Measurements from ENCODE around the gene ADSS1. TPM values are rescaled to one million over a fixed set of nuclear protein-coding genes. Genes with fewer than 3 reads are reported as not detected.

Gene ADSS1
- total and polyA plus RNA-seq, 10 donors: 2.7 to 11.7 (median 5.1) TPM

DNA sequence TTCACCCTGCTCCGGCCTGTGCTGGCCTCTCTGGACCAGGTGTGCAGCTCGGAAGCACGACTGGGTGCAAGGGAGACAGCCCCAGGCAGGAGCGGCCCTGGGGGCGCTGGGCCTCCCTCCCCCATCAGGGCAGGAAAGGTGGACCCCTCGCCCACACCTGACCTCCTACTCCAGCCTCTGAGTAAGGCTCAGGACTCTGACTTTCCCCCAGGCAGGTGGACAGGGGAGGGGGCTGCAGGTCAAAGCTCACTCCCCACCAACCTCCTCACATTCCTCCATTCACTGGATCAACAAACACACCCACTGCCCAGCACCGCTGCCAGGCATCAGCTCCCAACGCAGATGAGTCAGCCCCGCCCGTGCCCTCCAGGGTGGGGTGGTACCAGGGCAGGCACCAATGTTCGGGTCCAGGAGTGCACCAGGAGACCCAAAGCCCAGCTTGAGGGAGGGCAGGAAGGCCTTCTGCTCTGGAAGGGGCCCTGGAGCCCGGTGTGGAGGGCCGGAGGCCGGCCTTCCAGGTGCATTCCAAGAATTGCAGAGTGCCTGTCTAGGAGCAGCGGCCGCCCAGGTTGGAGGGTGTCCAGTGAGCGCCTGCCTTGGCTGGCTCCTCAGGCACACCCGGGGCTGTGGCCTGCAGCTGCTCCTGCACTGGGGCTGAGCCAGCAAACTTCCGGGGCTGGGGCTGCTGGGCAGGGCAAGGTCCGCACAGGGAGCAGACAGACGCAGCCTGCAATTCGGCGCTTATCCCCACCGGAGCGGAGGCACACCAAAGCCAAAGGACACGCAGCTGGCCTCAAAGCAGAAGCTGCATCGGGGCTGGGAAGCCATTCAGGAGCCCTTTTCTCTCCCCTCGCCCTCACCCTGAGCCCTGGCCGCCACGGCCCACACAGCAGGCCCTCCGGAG, 36.2 kb upstream of the ADSS1 start:
- peak in 2 of 3 donors; percentile 49 to 66 for TF ChIP-seq POLR2AphosphoS5 (IDR thresholded peaks at IDR 0.05)
- TF ChIP-seq CTCF (IDR thresholded peaks at IDR 0.05 in 8 of 11, conservative IDR thresholded peaks at IDR 0.05 in 3 of 11): no peak
- TF ChIP-seq POLR2A (IDR thresholded peaks at IDR 0.05): no peak
- H3K4me1 ChIP-seq: peaks cover 43 to 80% (median 64%) of the 10 kb centered on the region in 6 donors
- no peak overlapping the region for H3K4me3 ChIP-seq
- intact Hi-C loops (cut with DNase I; ENCODE audit: low total_unique reads): no loop called here
- H3K36me3 ChIP-seq: peaks cover 0 to 13% (median 0%) of the 10 kb centered on the region in 6 donors
- no peak for DNase-seq
- H3K27me3 ChIP-seq (replicated peaks in 1 of 7): peaks cover 0 to 15% (median 0%) of the 10 kb centered on the region in 7 donors
- H3K27ac ChIP-seq: peak overlapping the region in 6 of 8 donors; percentile 72 to 90 (median 86)
- H3K9me3 ChIP-seq: no peaks in the 10 kb centered on the region
- WGBS, 5 donors: 55 to 76% (median 68%) methylated on average over 15 to 31 of the region's 31 CpGs

GRCh38 chr14:104688505-104689108, 35.4 kb upstream of the ADSS1 start:
- Histone ChIP-seq H3K9me3 (no peaks in the 10 kb centered on the region), H3K4me3 (peak overlapping the region in 6 of 8 donors; percentile 74 to 96 (median 84)), H3K36me3 (peaks cover 0 to 16% (median 0%) of the 10 kb centered on the region in 6 donors), H3K4me1 (peaks cover 50 to 85% (median 72%) of the 10 kb centered on the region in 6 donors), H3K27me3 (replicated peaks in 1 of 7) (peaks cover 0 to 15% (median 0%) of the 10 kb centered on the region in 7 donors), H3K27ac (peak overlapping the region; percentile 1 to 90 (median 84))
- TF ChIP-seq POLR2AphosphoS5 (IDR thresholded peaks at IDR 0.05) (no peak), CTCF (IDR thresholded peaks at IDR 0.05 in 8 of 11, conservative IDR thresholded peaks at IDR 0.05 in 3 of 11) (no peak), POLR2A (IDR thresholded peaks at IDR 0.05) (no peak)
- no peak for DNase-seq
- WGBS, 5 donors: 43 to 64% (median 56%) methylated on average over 15 to 24 of the region's 24 CpGs
- intact Hi-C loops (cut with DNase I; ENCODE audit: low total_unique reads): no loop called here

- peaks cover 0 to 15% (median 0%) of the 10 kb centered on the region in 7 donors for H3K27me3 ChIP-seq (replicated peaks in 1 of 7)
- DNase-seq: peak; percentile 88
- H3K36me3 ChIP-seq: peaks cover 0 to 23% (median 0%) of the 10 kb centered on the region in 6 donors
- H3K4me3 ChIP-seq: peak within 1 kb of the TSS; percentile 74 to 96 (median 87)
- H3K27ac ChIP-seq: peak within 1 kb of the TSS; percentile 21 to 90 (median 84)
- intact Hi-C loops (cut with DNase I; ENCODE audit: low total_unique reads): no loop called here
- WGBS, 5 donors: 1 to 16% (median 7%) methylated on average over 33 to 76 of the region's 76 CpGs
- H3K4me1 ChIP-seq: peaks cover 53 to 91% (median 79%) of the 10 kb centered on the region in 6 donors
- TF ChIP-seq CTCF (IDR thresholded peaks at IDR 0.05 in 8 of 11, conservative IDR thresholded peaks at IDR 0.05 in 3 of 11) (peak in 1 of 11 experiments; percentile 8), POLR2A (IDR thresholded peaks at IDR 0.05) (no peak), POLR2AphosphoS5 (IDR thresholded peaks at IDR 0.05) (peak; percentile 31 to 71 (median 61))
- H3K9me3 ChIP-seq: no peaks in the 10 kb centered on the region
Measured at GRCh38 chr14:104689109-104689880, 34.7 kb upstream of the ADSS1 start, which contains the start of gene INF2. TSS of gene INF2 (plus strand) at chr14:104689618. CDS start at chr14:104701366, 11,748 bp downstream.
